A549 treated with dexamethasone at 1 μM for 4 hours (cell line): ENCODE measurements around the gene TOR1B. TPM values are rescaled to one million over a fixed set of nuclear protein-coding genes. Genes with fewer than 3 reads are reported as not detected.

Source experiments
- total RNA-seq: library from RNA; stranded (reverse); fragments of 200-300 nt; extraction: Qiagen RNA extraction; gene quantifications from 5 replicates; pipeline ENCODE4 v1.2.3, GENCODE V29; 2022

TOR1B gene
- total RNA-seq, result 21.2 to 27.1 TPM (median 24.1 TPM) in 5 replicates

GRCh38 chr9:129802833-129803675 is at the start of gene TOR1B:
Gene TOR1B (plus strand): TSS chr9:129803184. CDS start chr9:129803213, 29 bp downstream.

DNA sequence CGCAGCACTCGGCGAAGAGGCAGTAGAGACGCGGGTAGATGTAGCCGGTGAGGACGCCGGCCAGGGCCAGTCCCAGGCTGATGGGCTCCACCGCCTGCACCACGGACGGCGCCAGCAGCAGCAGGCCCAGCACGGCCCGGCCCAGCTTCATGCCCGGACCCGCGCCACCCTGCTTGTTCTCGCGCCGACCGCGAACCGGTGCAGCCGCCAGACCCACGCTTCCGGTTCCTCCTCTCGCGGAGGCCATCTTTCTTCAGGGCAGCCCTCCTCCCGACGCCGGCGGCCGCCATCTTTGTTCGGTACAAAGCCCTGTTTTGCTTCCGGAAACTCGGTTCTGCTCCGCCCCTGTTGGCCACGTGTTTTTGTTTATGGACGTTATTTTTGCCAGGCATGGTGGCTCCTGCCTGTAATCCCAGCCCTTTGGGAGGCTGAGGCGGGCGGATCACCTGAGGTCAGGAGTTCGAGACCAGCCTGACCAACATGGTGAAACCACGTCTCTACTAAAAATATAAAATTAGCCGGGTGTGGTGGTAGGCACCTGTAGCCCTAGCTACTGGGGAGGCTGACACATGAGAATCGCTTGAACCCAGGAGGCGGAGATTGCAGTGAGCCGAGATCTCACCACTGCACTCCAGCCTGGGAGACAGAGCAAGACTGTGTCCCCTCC is 21.1 kb downstream of the TOR1B start, which contains the start of gene TOR1A:
Gene TOR1A, minus strand, starts transcription at position 202 of the 667 bp plus-strand sequence. Its CDS starts 51 bp downstream, at position 151.

GRCh38 chr9:129835128-129835859 is 32.3 kb downstream of the TOR1B start, which contains the start of the genes C9orf78 and USP20:
Gene C9orf78 (minus strand): TSS chr9:129835275. CDS start chr9:129835221, 54 bp downstream.
Gene USP20 (plus strand): TSS chr9:129835458. CDS start chr9:129852556, 17,098 bp downstream.

Other genes starting within 250 kb of the TOR1B start
- gene C9orf50, start 182.1 kb upstream of the TOR1B start, total RNA-seq, result 0.08 to 0.18 TPM in 2 of 5 replicates, not detected in the others
- 81.8 to 98.1 TPM (median 91.1 TPM) in 5 replicates for gene NTMT1, start 177.0 kb upstream of the TOR1B start, total RNA-seq
- gene ASB6, start 161.0 kb upstream of the TOR1B start, total RNA-seq, result 17.4 to 25.0 TPM (median 24.2 TPM) in 5 replicates
- 5.6 to 11.2 TPM (median 9.4 TPM) in 5 replicates for gene PRRX2, start 137.5 kb upstream of the TOR1B start, total RNA-seq
- 152 to 184 TPM (median 163 TPM) in 5 replicates for gene PTGES, start 50.1 kb upstream of the TOR1B start, total RNA-seq
- gene TOR1A, start 21.0 kb downstream of the TOR1B start, total RNA-seq, result 56.3 to 63.0 TPM (median 62.6 TPM) in 5 replicates
- 49.0 to 55.6 TPM (median 54.2 TPM) in 5 replicates for gene C9orf78, start 32.1 kb downstream of the TOR1B start, total RNA-seq
- 4.0 to 6.2 TPM (median 5.5 TPM) in 5 replicates for gene USP20, start 32.3 kb downstream of the TOR1B start, total RNA-seq
- 11.2 to 16.2 TPM (median 15.2 TPM) in 5 replicates for gene FNBP1, start 240.0 kb downstream of the TOR1B start, total RNA-seq